Measurements from ENCODE around the gene CASQ2. TPM values are rescaled to one million over a fixed set of nuclear protein-coding genes. Genes with fewer than 3 reads are reported as not detected.

The CASQ2 gene
- total and polyA plus RNA-seq, 2 donors (not counting 3 experiments of a cell fraction or from before 2014, with no cell fraction given): not detected

DNA sequence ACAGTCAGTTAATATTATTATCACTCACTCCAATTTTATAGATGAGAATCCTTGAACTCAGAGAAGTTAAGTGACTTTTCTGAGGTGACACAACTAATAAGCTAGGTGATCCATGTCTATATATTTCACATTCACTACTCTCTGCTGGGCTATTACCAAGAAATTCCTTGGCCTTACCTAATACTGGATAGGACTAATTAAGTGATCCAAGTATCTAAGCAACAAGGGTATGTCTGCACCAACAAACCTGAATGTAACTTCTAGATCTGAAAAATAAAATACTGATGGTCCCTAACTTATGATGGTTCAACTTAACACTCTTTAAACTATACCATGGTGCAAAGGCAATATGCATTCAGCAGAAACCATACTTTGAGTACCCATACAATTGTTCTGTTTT, 14.8 kb upstream of the CASQ2 start:
- POLR2A ChIA-PET: no interaction called here
- Histone ChIP-seq H3K9me1 (replicated peaks; ENCODE audit: control insufficient read depth, extremely low read depth, insufficient read depth, low read length) (no peaks in the 10 kb centered on the region), H2AFZ (ENCODE audit: low read depth, low read length) (no peak overlapping the region), H3K4me1 (ENCODE audit: control insufficient read depth, extremely low read depth, insufficient read depth, low read length) (no peaks in the 10 kb centered on the region), H3K9me3 (replicated peaks; ENCODE audit: control insufficient read depth, insufficient read depth, low read length) (no peaks in the 10 kb centered on the region), H3K4me2 (ENCODE audit: insufficient read depth, low read length) (no peak overlapping the region), H3K79me2 (ENCODE audit: control insufficient read depth, insufficient read depth, low read length) (no peaks in the 10 kb centered on the region), H3K27me3 (ENCODE audit: control insufficient read depth in 2 of 2, insufficient read depth in 2 of 2, low read length in 2 of 2) (peaks cover 0 to 1% of the 10 kb centered on the region in 2 experiments), H3K27ac (ENCODE audit: insufficient read depth, low read depth, low read length) (no peak overlapping the region), H4K20me1 (replicated peaks; ENCODE audit: control insufficient read depth, extremely low read depth, insufficient read depth, low read length) (no peaks in the 10 kb centered on the region), H3K9ac (replicated peaks; ENCODE audit: extremely low read depth, insufficient read depth, low read length) (no peak overlapping the region), H3K4me3 (replicated peaks in 1 of 3; ENCODE audit: insufficient read depth in 1 of 3, low read depth in 1 of 3, low read length in 3 of 3) (no peak overlapping the region), H3K36me3 (ENCODE audit: control insufficient read depth in 2 of 2, extremely low read depth in 1 of 2, insufficient read depth in 2 of 2, low read length in 2 of 2) (no peaks in the 10 kb centered on the region)
- CTCF ChIA-PET: interaction anchor here (0.7 to 2.7 kb wide), 4 partner anchors 12 to 75 kb away, joined by 3 to 11 read pairs (median 4); no protein-coding TSS in a partner anchor
- intact Hi-C loops (cut with micrococcal nuclease) (no loop called here), dilution Hi-C loops (cut with MboI; ENCODE audit: extremely low pct_ligation_motif_present, low sequenced_read_pairs) (no loop called here)
- no TSS peak for BruUV-seq (replicated peaks)
- FAIRE-seq (no peak), DNase-seq (ENCODE audit: low read depth, low spot score) (no peak)
- no peak for TF ChIP-seq FOS (IDR thresholded peaks at IDR 0.05; ENCODE audit: borderline replicate concordance, insufficient read depth, low read length)
- TF ChIP-seq, protein P1, sequence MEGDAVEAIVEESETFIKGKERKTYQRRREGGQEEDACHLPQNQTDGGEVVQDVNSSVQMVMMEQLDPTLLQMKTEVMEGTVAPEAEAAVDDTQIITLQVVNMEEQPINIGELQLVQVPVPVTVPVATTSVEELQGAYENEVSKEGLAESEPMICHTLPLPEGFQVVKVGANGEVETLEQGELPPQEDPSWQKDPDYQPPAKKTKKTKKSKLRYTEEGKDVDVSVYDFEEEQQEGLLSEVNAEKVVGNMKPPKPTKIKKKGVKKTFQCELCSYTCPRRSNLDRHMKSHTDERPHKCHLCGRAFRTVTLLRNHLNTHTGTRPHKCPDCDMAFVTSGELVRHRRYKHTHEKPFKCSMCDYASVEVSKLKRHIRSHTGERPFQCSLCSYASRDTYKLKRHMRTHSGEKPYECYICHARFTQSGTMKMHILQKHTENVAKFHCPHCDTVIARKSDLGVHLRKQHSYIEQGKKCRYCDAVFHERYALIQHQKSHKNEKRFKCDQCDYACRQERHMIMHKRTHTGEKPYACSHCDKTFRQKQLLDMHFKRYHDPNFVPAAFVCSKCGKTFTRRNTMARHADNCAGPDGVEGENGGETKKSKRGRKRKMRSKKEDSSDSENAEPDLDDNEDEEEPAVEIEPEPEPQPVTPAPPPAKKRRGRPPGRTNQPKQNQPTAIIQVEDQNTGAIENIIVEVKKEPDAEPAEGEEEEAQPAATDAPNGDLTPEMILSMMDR (IDR thresholded peaks at IDR 0.05; ENCODE audit: extremely low read depth in 1 of 2, insufficient read depth in 1 of 2, low read depth in 1 of 2, low read length in 2 of 2): no peak
- no peak for TF ChIP-seq POLR2A (IDR thresholded peaks at IDR 0.05; ENCODE audit: low read depth, low read length)
- TF ChIP-seq EZH2 (IDR thresholded peaks at IDR 0.05; ENCODE audit: borderline replicate concordance, low read depth, low read length, severe bottlenecking): no peak
- no peak for TF ChIP-seq JUN (IDR thresholded peaks at IDR 0.05; ENCODE audit: borderline replicate concordance, insufficient read depth, insufficient read length, low read depth)
- TF ChIP-seq, protein P2, sequence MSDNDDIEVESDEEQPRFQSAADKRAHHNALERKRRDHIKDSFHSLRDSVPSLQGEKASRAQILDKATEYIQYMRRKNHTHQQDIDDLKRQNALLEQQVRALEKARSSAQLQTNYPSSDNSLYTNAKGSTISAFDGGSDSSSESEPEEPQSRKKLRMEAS (IDR thresholded peaks at IDR 0.05; ENCODE audit: insufficient read depth, insufficient read length): no peak
- no peak for TF ChIP-seq GATA2 (IDR thresholded peaks at IDR 0.05; ENCODE audit: insufficient read depth, insufficient read length, low read depth, low read length)
- no peak for TF ChIP-seq POLR2AphosphoS5 (IDR thresholded peaks at IDR 0.05; ENCODE audit: insufficient read depth, low read depth, low read length)
- TF ChIP-seq MYC (IDR thresholded peaks at IDR 0.05; ENCODE audit: low read depth, low read length): no peak

Measured in endothelial cell of umbilical vein (primary cell).